ENCODE measurements around the gene ZNF132.

The ZNF132 gene

GRCh38 chr19:58385891-58386575, 53.9 kb downstream of the ZNF132 start:
- DNase-seq, result no peak

- DNase-seq, result no peak
Measured at GRCh38 chr19:58385313-58385890, 54.6 kb downstream of the ZNF132 start.

GRCh38 chr19:58382997-58383603, 56.9 kb downstream of the ZNF132 start:
- no peak for DNase-seq
